Esophagus squamous epithelium (tissue), 4 donors: ENCODE measurements around the gene FOXP1.

Experiments
- CTCF ChIP-seq, 6 experiments: fragments of 450-650 bp in 4 of 6; fragments of 200-600 bp in 2 of 6; sonication (generic) in 2 of 6; IDR thresholded peaks; one replicate each; pipeline ENCODE4 v1.5.1; 2016 to 2019; ENCODE audit warnings: antibody characterized with exemption in 6 of 6, mild to moderate bottlenecking in 4 of 6, moderate library complexity in 4 of 6
- POLR2A ChIP-seq, 4 donors: fragments of 450-650 bp; IDR thresholded peaks; one replicate each; pipeline ENCODE4 v1.6.1; 2017; ENCODE audit warnings: antibody characterized with exemption in 4 of 4, mild to moderate bottlenecking in 4 of 4, moderate library complexity in 3 of 4

GRCh38 chr3:71028802-71029201, 554.7 kb downstream of the FOXP1 start:
- TF ChIP-seq CTCF (IDR thresholded peaks at IDR 0.05) (no peak), POLR2A (IDR thresholded peaks at IDR 0.05) (no peak)
